SK-N-MC (cell line): ENCODE results near the gene ADAD1.
"Not testable (repeated sequence)": the region's sequence is repeated elsewhere in the genome, so short reads cannot be mapped to it uniquely, and the experiment has no call there.

Source experiments
- DNase-seq: peaks from one replicate; pipeline ENCODE4 v3.0.0-alpha.2; 2011; ENCODE audit warnings: low read depth, low spot score
- H3K27ac ChIP-seq: fragments of 200-600 bp; sonication (generic); 2 replicates; pipeline ENCODE4 v1.5.1; 2016; ENCODE audit warnings: mixed run types
- H3K36me3 ChIP-seq: fragments of 200-600 bp; sonication (generic); 2 replicates; pipeline ENCODE4 v1.6.1; 2017; ENCODE audit warnings: antibody characterized with exemption, low read length, mixed read lengths; ENCODE audit not compliant: insufficient read depth
- H3K4me3 ChIP-seq: fragments of 200-600 bp; sonication (generic); 2 replicates; pipeline ENCODE4 v1.5.1; 2016
- H3K9ac ChIP-seq: fragments of 200-600 bp; sonication (generic); 2 replicates; pipeline ENCODE4 v1.8.0; 2017; ENCODE audit warnings: mixed run types, mixed read lengths; ENCODE audit not compliant: insufficient read length
- H3K9me3 ChIP-seq: fragments of 200-600 bp; sonication (generic); 2 replicates; pipeline ENCODE4 v1.6.1; 2017; ENCODE audit warnings: low read depth, mild to moderate bottlenecking, antibody characterized with exemption, low read length, moderate library complexity, mixed read lengths
- EZH2 ChIP-seq: fragments of 200-600 bp; sonication (generic); IDR thresholded peaks from one replicate; pipeline ENCODE4 v1.6.1; 2017; ENCODE audit warnings: antibody characterized with exemption
- FOXP2 ChIP-seq: optimal IDR thresholded peaks from 2 replicates; pipeline ENCODE3; 2011; ENCODE audit warnings: mild to moderate bottlenecking, moderate library complexity; ENCODE audit not compliant: insufficient read depth; ENCODE audit errors: extremely low read length, control extremely low read depth
- POLR2AphosphoS5 ChIP-seq: IDR thresholded peaks from 2 replicates; pipeline ENCODE4 v1.6.1; 2012; ENCODE audit warnings: mild to moderate bottlenecking, low read depth, low read length, borderline replicate concordance

The ADAD1 gene

DNA sequence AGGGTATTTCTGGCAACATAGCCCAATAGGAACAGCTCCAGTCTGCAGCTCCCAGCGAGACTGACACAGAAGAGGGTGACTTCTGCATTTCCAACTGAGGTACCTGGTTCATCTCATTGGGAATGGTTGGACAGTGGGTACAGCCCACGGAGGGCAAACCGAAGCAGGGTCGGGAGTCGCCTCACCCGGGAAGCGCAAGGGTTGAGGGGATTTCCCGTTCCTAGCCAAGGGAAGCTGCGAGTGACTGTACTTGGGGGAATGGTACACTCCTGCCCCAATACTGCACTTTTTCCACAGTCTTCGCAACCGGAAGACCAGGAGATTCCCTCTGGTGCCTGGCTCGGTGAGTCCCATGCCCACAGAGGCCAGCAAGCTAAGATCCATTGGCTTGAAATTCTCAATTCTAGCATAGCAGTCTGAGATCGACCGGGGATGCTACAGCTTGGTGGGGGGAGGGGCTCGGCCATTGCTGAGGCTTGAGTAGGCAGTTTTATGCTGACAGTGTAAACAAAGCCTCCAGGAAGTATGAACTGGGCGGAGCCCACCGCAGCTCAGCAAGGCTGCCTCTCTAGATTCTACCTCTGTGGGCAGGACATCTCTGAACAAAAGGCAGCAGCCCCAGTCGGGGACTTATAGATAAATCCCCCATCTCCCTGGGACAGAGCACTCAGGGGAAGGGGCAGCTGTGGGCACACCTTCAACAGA lies 14.0 kb upstream of the ADAD1 start:
- no peak for DNase-seq
- Histone ChIP-seq H3K9me3 (no peaks in the 10 kb centered on the region), H3K4me3 (no peak overlapping the region), H3K9ac (no peak overlapping the region), H3K36me3 (peaks cover 5% of the 10 kb centered on the region; the same call in 1 of the 2 replicates), H3K27ac (no peak overlapping the region)
- TF ChIP-seq EZH2: no peak

DNA sequence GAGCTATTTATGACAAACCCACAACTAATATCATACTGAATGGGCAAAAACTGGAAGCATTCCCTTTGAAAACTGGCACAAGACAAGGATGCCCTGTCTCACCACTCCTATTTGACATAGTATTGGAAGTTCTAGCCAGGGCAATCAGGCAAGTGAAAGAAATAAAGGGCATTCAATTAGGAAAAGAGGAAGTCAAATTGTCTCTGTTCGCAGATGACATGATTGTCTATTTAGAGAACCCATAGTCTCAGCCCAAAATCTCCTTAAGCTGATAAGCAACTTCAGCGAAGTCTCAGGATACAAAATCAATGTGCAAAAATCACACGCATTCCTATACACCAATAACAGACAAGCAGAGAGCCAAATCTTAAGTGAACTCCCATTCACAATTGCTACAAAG lies 10.0 kb upstream of the ADAD1 start:
- DNase-seq: not testable (repeated sequence)

DNA sequence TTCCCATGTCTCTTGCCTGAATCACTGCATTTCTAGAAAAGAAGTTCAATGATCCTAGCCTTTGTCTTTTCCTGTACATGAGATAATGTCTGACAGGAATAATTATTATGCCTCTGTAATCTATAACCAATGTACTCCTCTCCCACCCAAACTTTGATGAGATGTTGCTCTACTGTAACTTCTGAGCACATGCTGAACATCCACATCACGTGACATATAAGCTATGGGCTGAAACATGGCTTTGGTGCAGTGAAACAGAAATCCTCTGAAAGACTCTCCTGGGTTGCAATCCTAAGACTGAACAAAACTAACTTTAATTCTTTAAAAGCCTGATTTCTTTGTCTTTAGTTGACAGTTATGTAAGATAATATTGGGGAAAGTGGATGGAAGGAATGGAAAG lies 1.5 kb upstream of the ADAD1 start:
- DNase-seq: no peak
- no peaks in the 10 kb centered on the region for H3K36me3 ChIP-seq
- H3K9me3 ChIP-seq: no peaks in the 10 kb centered on the region
- H3K27ac ChIP-seq: no peak overlapping the region
- no peak overlapping the region for H3K9ac ChIP-seq
- TF ChIP-seq FOXP2 (no peak), EZH2 (no peak), POLR2AphosphoS5 (no peak)
- H3K4me3 ChIP-seq: no peak overlapping the region

More for the DNA sequence above, 10.0 kb upstream of the ADAD1 start:
- not testable (repeated sequence) for H3K9ac ChIP-seq, H3K27ac ChIP-seq, H3K4me3 ChIP-seq, H3K9me3 ChIP-seq, H3K36me3 ChIP-seq

DNA sequence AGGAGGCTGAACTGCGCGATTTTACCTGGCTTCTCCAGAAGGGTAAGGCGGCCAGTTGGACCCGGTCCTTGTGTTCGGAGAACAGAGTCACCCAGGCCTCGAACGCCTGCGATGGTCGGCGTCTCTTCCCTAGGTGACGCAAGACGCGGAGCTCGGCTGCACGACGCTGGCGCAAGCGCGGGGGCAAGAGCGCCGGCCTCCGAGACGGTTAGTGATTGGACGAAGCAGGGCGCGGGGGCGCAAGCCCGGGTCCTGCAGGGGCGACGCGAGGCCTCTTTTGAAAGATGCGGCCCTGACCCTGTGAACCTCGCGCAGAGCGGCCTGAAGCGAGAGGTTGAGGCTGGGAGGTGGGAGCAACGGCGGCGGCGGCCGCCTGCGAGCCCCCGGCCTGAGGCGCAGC lies 428 bp downstream of the ADAD1 start:
- no peak overlapping the region for H3K9ac ChIP-seq
- DNase-seq: no peak
- H3K27ac ChIP-seq: no peak overlapping the region
- no peaks in the 10 kb centered on the region for H3K9me3 ChIP-seq
- H3K4me3 ChIP-seq: no peak overlapping the region
- H3K36me3 ChIP-seq: no peaks in the 10 kb centered on the region
- TF ChIP-seq EZH2 (no peak), FOXP2 (no peak), POLR2AphosphoS5 (no peak)

DNA sequence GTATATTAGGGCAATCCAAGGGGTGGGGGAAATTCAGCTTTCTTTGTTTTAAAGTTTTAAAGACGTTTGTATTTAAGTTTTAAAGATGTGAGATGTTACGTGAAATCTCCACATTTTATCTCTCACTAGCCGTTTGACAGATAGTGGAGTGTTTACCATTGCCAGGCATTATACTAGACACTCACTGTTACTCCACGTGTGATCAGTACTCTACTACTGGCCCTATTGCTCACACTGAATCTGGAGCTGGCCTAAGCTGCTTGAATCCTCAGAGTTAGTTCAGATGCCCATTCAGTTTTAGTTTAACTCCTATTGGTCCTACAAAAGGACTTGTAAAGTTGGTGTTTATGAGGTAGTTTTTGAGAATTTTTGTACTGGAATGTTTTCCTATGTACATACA lies 4.5 kb downstream of the ADAD1 start:
- no peaks in the 10 kb centered on the region for H3K36me3 ChIP-seq
- no peak for DNase-seq
- no peak overlapping the region for H3K27ac ChIP-seq
- H3K9me3 ChIP-seq: no peaks in the 10 kb centered on the region
- H3K9ac ChIP-seq: no peak overlapping the region
- H3K4me3 ChIP-seq: no peak overlapping the region
- TF ChIP-seq FOXP2: no peak
- TF ChIP-seq POLR2AphosphoS5: no peak

DNA sequence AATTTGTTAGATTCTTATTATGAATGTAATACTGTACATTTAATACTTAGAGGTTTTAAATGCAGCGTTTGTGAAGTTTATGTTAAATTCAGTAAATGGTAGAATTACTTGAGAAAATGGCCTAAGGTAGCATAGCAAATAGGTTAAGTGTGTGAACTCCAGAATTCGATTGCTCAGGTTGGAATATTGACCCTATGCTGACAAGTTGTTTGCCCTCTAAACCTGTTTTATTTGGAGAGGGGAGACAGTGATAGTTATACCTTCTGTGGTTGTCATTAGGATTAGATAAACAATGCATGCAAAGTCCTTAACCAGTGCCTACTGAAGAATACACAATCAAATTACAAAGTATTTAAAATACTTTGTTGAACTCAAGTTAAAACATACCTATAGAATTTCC lies 5.4 kb downstream of the ADAD1 start:
- TF ChIP-seq POLR2AphosphoS5 (no peak), EZH2 (no peak), FOXP2 (no peak)
- no peaks in the 10 kb centered on the region for H3K36me3 ChIP-seq
- no peak overlapping the region for H3K27ac ChIP-seq
- H3K4me3 ChIP-seq: no peak overlapping the region
- no peaks in the 10 kb centered on the region for H3K9me3 ChIP-seq
- DNase-seq: no peak
- H3K9ac ChIP-seq: no peak overlapping the region

DNA sequence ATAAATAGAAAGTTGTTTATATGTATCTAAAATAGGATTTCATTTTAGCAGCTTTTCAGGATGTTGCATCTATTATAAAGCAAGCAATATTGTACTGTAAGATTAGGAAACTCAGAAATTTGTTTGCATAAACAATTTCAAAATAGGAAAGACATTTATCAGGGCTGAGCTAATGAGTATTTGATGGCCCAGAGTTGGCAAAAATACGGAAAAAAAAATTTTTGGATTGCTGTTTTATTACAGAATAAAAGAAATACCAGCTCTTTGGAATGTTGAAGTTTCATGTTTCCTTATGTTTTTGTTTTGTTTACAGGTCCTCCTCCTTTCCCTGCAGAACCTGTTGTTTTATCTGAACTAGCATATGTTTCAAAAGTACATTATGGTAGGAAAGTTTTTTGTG lies 14.5 kb downstream of the ADAD1 start:
- H3K4me3 ChIP-seq: no peak overlapping the region
- H3K27ac ChIP-seq: no peak overlapping the region
- DNase-seq: no peak
- H3K9me3 ChIP-seq: no peaks in the 10 kb centered on the region
- H3K9ac ChIP-seq: no peak overlapping the region
- no peaks in the 10 kb centered on the region for H3K36me3 ChIP-seq
- TF ChIP-seq FOXP2: no peak
- TF ChIP-seq EZH2: no peak
- TF ChIP-seq POLR2AphosphoS5: no peak

DNA sequence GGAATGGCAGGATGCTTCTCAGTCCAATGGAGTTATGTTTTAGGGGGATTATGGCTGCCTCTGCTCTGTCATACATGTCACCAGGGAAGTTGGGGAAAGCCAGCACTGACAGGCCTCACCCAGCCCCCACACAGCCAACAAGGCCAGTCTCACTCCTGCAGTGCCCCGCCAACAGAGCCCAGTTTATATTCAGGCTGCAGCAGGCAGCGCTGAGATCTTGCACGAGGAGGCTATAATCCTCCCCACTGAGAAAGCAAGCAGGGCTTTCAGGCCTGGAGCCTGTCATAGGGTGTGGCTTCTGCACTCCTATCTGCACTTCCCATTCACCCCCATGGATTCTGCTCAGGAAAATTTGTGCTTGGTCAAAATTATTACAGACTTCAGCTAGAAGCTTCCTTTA lies 25.1 kb downstream of the ADAD1 start:
- no peak for TF ChIP-seq EZH2
- no peak for TF ChIP-seq POLR2AphosphoS5
- no peak for TF ChIP-seq FOXP2
- Histone ChIP-seq H3K36me3 (no peaks in the 10 kb centered on the region), H3K9me3 (no peaks in the 10 kb centered on the region), H3K4me3 (no peak overlapping the region), H3K9ac (no peak overlapping the region), H3K27ac (no peak overlapping the region)
- no peak for DNase-seq

DNA sequence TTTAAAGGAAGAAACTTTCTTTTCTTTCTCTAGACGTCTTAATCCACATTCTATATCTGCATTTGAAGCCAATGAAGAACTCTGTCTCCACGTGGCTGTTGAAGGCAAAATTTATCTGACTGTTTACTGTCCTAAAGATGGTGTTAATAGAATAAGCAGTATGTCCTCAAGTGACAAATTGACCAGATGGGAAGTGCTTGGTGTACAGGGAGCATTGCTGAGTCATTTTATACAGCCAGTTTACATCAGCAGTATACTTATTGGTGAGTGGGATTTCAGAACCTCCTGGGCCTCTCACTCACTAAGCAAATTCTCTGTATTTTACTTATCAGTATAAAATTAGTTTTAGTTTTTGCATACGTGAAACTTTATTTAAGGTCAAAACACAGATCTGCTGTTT lies 33.7 kb downstream of the ADAD1 start:
- Histone ChIP-seq H3K27ac (no peak overlapping the region), H3K9me3 (no peaks in the 10 kb centered on the region), H3K4me3 (no peak overlapping the region), H3K9ac (no peak overlapping the region), H3K36me3 (no peaks in the 10 kb centered on the region)
- TF ChIP-seq FOXP2: no peak
- no peak for TF ChIP-seq EZH2
- no peak for DNase-seq

DNA sequence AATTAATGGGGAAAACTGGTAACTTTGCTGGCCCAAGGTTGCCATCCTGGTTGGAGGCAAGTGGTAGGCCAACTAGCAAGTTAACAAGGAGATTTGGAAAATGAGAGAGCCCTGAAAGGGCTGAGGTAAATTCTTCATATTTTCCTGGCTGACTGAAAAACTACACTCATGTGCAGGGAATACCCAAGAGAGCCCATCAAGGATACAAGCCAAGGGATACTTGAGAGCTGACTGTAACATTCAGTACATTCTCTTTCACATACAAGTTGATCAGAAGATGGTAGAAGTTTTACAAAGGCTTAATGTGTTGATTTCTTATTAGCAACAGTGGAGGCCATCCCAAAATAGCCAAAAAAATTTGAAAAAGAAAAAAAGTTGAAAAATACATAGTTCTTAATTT lies 44.4 kb downstream of the ADAD1 start:
- Histone ChIP-seq H3K9me3 (no peaks in the 10 kb centered on the region), H3K27ac (no peak overlapping the region), H3K36me3 (no peaks in the 10 kb centered on the region), H3K4me3 (no peak overlapping the region), H3K9ac (no peak overlapping the region)
- DNase-seq: no peak
- no peak for TF ChIP-seq POLR2AphosphoS5
- no peak for TF ChIP-seq EZH2
- TF ChIP-seq FOXP2: no peak
